Measurements from ENCODE around the gene IMP4. TPM values are rescaled to one million over a fixed set of nuclear protein-coding genes. Genes with fewer than 3 reads are reported as not detected.

Gene IMP4
- polyA plus RNA-seq, 4 donors = 52.7 to 77.7 (median 62.2) TPM

- FAIRE-seq (no peak), DNase-seq (no peak)
- Histone ChIP-seq H3K27me3 (ENCODE audit: control insufficient read depth in 3 of 3, insufficient read depth in 3 of 3, low read length in 3 of 3) (peaks cover 0 to 7% (median 2%) of the 10 kb centered on the region in 3 donors), H3K9me3 (ENCODE audit: control insufficient read depth in 2 of 2, insufficient read depth in 1 of 2, low read depth in 1 of 2, low read length in 1 of 2) (no peaks in the 10 kb centered on the region), H3K36me3 (ENCODE audit: control insufficient read depth in 3 of 3, insufficient read depth in 2 of 3, low read depth in 1 of 3, low read length in 3 of 3) (no peaks in the 10 kb centered on the region), H3K27ac (ENCODE audit: low read depth in 1 of 3, low read length in 2 of 3) (no peak overlapping the region), H3K4me3 (ENCODE audit: low read depth in 1 of 3, low read length in 3 of 3) (no peak overlapping the region), H3K4me1 (ENCODE audit: control insufficient read depth in 3 of 3, insufficient read depth in 2 of 3, low read depth in 1 of 3, low read length in 2 of 3) (no peaks in the 10 kb centered on the region)
Observed at GRCh38 chr2:130310881-130311280, 31.8 kb upstream of the IMP4 start.

GRCh38 chr2:130313812-130314334 lies 28.8 kb upstream of the IMP4 start:
- 73 to 85% (median 75%) methylated on average over 12 of the region's 12 CpGs for WGBS, 3 donors
- FAIRE-seq = no peak

DNA sequence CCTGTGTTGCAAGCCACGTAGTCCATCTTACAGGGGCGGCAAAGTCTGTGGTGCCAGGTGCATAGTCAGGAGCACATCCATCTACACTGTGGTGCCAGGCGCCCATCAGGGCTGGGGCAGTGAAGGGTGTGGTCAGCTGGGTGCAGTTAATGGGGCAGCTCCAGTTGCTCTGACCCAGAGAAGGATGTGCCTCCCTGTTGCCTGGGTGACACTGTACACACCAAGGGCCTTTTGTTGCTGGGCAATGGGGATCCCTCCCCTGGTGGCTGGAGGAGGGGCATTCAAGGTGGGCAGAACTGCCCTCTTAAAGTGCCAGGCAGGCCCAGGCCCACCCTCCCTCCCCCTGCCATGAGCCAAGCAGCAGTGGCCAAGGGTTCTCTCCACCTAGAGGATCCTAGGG lies 28.3 kb upstream of the IMP4 start:
- H3K9me3 ChIP-seq (ENCODE audit: control insufficient read depth in 2 of 2, insufficient read depth in 1 of 2, low read depth in 1 of 2, low read length in 1 of 2) = no peaks in the 10 kb centered on the region
- 74 to 86% (median 84%) methylated on average over 3 of the region's 3 CpGs for WGBS, 3 donors
- no peaks in the 10 kb centered on the region for H3K4me1 ChIP-seq (ENCODE audit: control insufficient read depth in 3 of 3, insufficient read depth in 2 of 3, low read depth in 1 of 3, low read length in 2 of 3)
- no peak overlapping the region for H3K27ac ChIP-seq (ENCODE audit: low read depth in 1 of 3, low read length in 2 of 3)
- FAIRE-seq (no peak), DNase-seq (no peak)
- no peaks in the 10 kb centered on the region for H3K36me3 ChIP-seq (ENCODE audit: control insufficient read depth in 3 of 3, insufficient read depth in 2 of 3, low read depth in 1 of 3, low read length in 3 of 3)
- H3K4me3 ChIP-seq (ENCODE audit: low read depth in 1 of 3, low read length in 3 of 3) = no peak overlapping the region
- peaks cover 0 to 4% (median 0%) of the 10 kb centered on the region in 3 donors for H3K27me3 ChIP-seq (ENCODE audit: control insufficient read depth in 3 of 3, insufficient read depth in 3 of 3, low read length in 3 of 3)

More at GRCh38 chr2:130313812-130314334, 28.8 kb upstream of the IMP4 start:
- no peaks in the 10 kb centered on the region for H3K9me3 ChIP-seq (ENCODE audit: control insufficient read depth in 2 of 2, insufficient read depth in 1 of 2, low read depth in 1 of 2, low read length in 1 of 2)
- no peaks in the 10 kb centered on the region for H3K4me1 ChIP-seq (ENCODE audit: control insufficient read depth in 3 of 3, insufficient read depth in 2 of 3, low read depth in 1 of 3, low read length in 2 of 3)
- H3K4me3 ChIP-seq (ENCODE audit: low read depth in 1 of 3, low read length in 3 of 3) = no peak overlapping the region
- no peak overlapping the region for H3K27ac ChIP-seq (ENCODE audit: low read depth in 1 of 3, low read length in 2 of 3)
- no peaks in the 10 kb centered on the region for H3K36me3 ChIP-seq (ENCODE audit: control insufficient read depth in 3 of 3, insufficient read depth in 2 of 3, low read depth in 1 of 3, low read length in 3 of 3)
- no peak for DNase-seq
- peaks cover 0 to 7% (median 0%) of the 10 kb centered on the region in 3 donors for H3K27me3 ChIP-seq (ENCODE audit: control insufficient read depth in 3 of 3, insufficient read depth in 3 of 3, low read length in 3 of 3)

DNA sequence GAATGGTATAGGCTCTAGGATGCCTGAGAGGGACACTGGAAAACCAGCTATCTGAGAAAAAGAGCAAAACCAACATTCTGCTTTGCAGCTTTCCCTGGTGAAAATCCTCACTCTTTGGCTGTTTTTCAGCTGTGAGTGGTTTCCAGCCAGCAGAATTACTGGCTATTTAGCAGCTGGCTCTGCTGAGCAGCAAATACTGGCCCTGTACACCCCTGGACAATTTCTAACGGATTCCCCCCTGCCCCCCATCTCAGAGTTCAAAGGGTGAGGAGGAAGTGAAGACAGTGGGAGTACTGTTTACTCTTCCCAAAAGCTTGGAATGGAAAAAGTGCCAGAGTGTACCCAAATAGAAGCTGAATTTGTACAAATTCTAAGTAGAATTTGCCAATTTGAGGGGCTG lies 26.1 kb upstream of the IMP4 start:
- no peaks in the 10 kb centered on the region for H3K9me3 ChIP-seq (ENCODE audit: control insufficient read depth in 2 of 2, insufficient read depth in 1 of 2, low read depth in 1 of 2, low read length in 1 of 2)
- H3K4me1 ChIP-seq (ENCODE audit: control insufficient read depth in 3 of 3, insufficient read depth in 2 of 3, low read depth in 1 of 3, low read length in 2 of 3) = no peaks in the 10 kb centered on the region
- no peak overlapping the region for H3K4me3 ChIP-seq (ENCODE audit: low read depth in 1 of 3, low read length in 3 of 3)
- WGBS, 3 donors = 0 to 4% (median 0%) methylated on average over 1 of the region's 1 CpG
- no peak for DNase-seq
- H3K27ac ChIP-seq (ENCODE audit: low read depth in 1 of 3, low read length in 2 of 3) = no peak overlapping the region
- no peak for FAIRE-seq
- no peaks in the 10 kb centered on the region for H3K36me3 ChIP-seq (ENCODE audit: control insufficient read depth in 3 of 3, insufficient read depth in 2 of 3, low read depth in 1 of 3, low read length in 3 of 3)
- H3K27me3 ChIP-seq (ENCODE audit: control insufficient read depth in 3 of 3, insufficient read depth in 3 of 3, low read length in 3 of 3) = no peaks in the 10 kb centered on the region

DNA sequence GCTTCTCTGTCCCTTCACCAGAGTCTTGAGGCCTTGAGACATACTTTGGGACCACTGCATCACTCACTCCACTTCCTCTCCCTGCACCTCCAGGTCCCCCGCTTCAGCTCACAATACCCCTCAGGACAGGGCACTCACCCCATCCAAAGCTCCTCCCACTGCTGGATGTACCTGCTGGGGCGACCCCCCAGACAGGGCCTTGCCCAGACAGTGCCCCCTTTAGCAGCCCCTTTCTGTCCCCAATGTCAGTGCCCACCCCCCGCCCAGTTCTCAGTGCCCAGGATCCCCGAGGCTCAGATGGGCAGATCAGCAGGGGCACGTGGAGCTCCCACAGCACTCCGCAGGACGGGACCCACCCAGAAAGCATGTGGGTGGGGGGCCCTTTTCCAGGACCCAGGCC lies 23.8 kb upstream of the IMP4 start:
- DNase-seq = no peak
- no peak overlapping the region for H3K27ac ChIP-seq (ENCODE audit: low read depth in 1 of 3, low read length in 2 of 3)
- 74 to 79% (median 75%) methylated on average over 6 to 7 of the region's 7 CpGs for WGBS, 3 donors
- no peaks in the 10 kb centered on the region for H3K36me3 ChIP-seq (ENCODE audit: control insufficient read depth in 3 of 3, insufficient read depth in 2 of 3, low read depth in 1 of 3, low read length in 3 of 3)
- FAIRE-seq = no peak
- H3K4me1 ChIP-seq (ENCODE audit: control insufficient read depth in 3 of 3, insufficient read depth in 2 of 3, low read depth in 1 of 3, low read length in 2 of 3) = no peaks in the 10 kb centered on the region
- H3K27me3 ChIP-seq (ENCODE audit: control insufficient read depth in 3 of 3, insufficient read depth in 3 of 3, low read length in 3 of 3) = no peaks in the 10 kb centered on the region
- no peaks in the 10 kb centered on the region for H3K9me3 ChIP-seq (ENCODE audit: control insufficient read depth in 2 of 2, insufficient read depth in 1 of 2, low read depth in 1 of 2, low read length in 1 of 2)
- no peak overlapping the region for H3K4me3 ChIP-seq (ENCODE audit: low read depth in 1 of 3, low read length in 3 of 3)

- H3K27me3 ChIP-seq (ENCODE audit: control insufficient read depth in 3 of 3, insufficient read depth in 3 of 3, low read length in 3 of 3) = no peaks in the 10 kb centered on the region
- no peaks in the 10 kb centered on the region for H3K9me3 ChIP-seq (ENCODE audit: control insufficient read depth in 2 of 2, insufficient read depth in 1 of 2, low read depth in 1 of 2, low read length in 1 of 2)
- H3K27ac ChIP-seq (ENCODE audit: low read depth in 1 of 3, low read length in 2 of 3) = no peak overlapping the region
- H3K4me3 ChIP-seq (ENCODE audit: low read depth in 1 of 3, low read length in 3 of 3) = no peak overlapping the region
- FAIRE-seq (no peak), DNase-seq (no peak)
- WGBS, 3 donors = 71 to 82% (median 78%) methylated on average over 3 of the region's 3 CpGs
- H3K4me1 ChIP-seq (ENCODE audit: control insufficient read depth in 3 of 3, insufficient read depth in 2 of 3, low read depth in 1 of 3, low read length in 2 of 3) = no peaks in the 10 kb centered on the region
- H3K36me3 ChIP-seq (ENCODE audit: control insufficient read depth in 3 of 3, insufficient read depth in 2 of 3, low read depth in 1 of 3, low read length in 3 of 3) = no peaks in the 10 kb centered on the region
Observed at GRCh38 chr2:130319536-130319935, 23.2 kb upstream of the IMP4 start.

DNA sequence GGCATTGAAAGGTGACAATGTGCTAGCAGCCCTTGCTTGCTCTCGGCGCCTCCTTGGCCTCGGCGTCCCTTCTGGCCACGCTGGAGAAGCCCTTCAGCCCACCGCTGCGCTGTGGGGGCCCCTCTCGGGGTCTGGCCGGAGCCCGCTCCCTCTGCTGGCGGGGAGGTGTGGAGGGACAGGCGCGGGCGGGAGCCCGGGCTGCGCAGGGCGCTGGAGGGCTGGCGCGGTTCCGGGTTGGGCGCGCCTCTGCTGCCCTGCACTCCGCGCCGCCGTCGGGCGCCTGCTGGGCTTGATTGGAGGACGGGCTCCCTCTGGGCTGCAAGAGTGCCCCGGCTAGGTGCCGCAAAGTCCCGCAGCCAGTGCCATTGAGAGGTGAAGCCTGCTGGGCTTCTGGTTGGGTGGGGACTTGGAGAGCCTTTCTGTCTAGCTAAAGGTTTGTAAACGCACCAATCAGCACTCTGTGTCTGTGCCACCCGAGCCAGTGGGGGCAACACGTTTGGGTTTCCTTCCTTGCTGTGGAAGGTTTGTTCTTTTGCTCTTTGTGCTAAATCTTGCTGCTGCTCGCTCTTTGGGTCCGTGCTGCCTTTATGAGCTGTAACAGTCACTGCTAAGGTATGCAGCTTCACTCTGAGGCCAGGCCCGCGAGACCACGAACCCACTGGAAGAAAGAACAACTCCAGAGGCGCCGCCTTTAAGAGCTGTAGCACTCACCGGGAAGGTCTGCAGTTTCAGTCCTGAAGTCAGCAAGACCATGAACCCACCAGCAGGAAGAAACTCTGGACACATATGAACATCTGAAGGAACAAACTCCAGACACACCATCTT lies 14.8 kb upstream of the IMP4 start:
- Histone ChIP-seq H3K9me3 (ENCODE audit: control insufficient read depth in 2 of 2, insufficient read depth in 1 of 2, low read depth in 1 of 2, low read length in 1 of 2) (no peaks in the 10 kb centered on the region), H3K36me3 (ENCODE audit: control insufficient read depth in 3 of 3, insufficient read depth in 2 of 3, low read depth in 1 of 3, low read length in 3 of 3) (no peaks in the 10 kb centered on the region), H3K27me3 (ENCODE audit: control insufficient read depth in 3 of 3, insufficient read depth in 3 of 3, low read length in 3 of 3) (peaks cover 0 to 22% (median 2%) of the 10 kb centered on the region in 3 donors), H3K4me3 (ENCODE audit: low read depth in 1 of 3, low read length in 3 of 3) (no peak overlapping the region), H3K27ac (ENCODE audit: low read depth in 1 of 3, low read length in 2 of 3) (no peak overlapping the region), H3K4me1 (ENCODE audit: control insufficient read depth in 3 of 3, insufficient read depth in 2 of 3, low read depth in 1 of 3, low read length in 2 of 3) (no peaks in the 10 kb centered on the region)
- no peak for DNase-seq
- no peak for FAIRE-seq
- 72 to 79% (median 77%) methylated on average over 32 to 43 of the region's 43 CpGs for WGBS, 3 donors

- no peak overlapping the region for H3K4me3 ChIP-seq (ENCODE audit: low read depth in 1 of 3, low read length in 3 of 3)
- no peak for FAIRE-seq
- H3K4me1 ChIP-seq (ENCODE audit: control insufficient read depth in 3 of 3, insufficient read depth in 2 of 3, low read depth in 1 of 3, low read length in 2 of 3) = no peaks in the 10 kb centered on the region
- 34 to 45% (median 38%) methylated on average over 2 of the region's 2 CpGs for WGBS, 3 donors
- H3K27ac ChIP-seq (ENCODE audit: low read depth in 1 of 3, low read length in 2 of 3) = no peak overlapping the region
- no peaks in the 10 kb centered on the region for H3K36me3 ChIP-seq (ENCODE audit: control insufficient read depth in 3 of 3, insufficient read depth in 2 of 3, low read depth in 1 of 3, low read length in 3 of 3)
- no peaks in the 10 kb centered on the region for H3K9me3 ChIP-seq (ENCODE audit: control insufficient read depth in 2 of 2, insufficient read depth in 1 of 2, low read depth in 1 of 2, low read length in 1 of 2)
- H3K27me3 ChIP-seq (ENCODE audit: control insufficient read depth in 3 of 3, insufficient read depth in 3 of 3, low read length in 3 of 3) = peaks cover 0 to 22% (median 2%) of the 10 kb centered on the region in 3 donors
- no peak for DNase-seq
Observed at GRCh38 chr2:130328710-130329109, 14.0 kb upstream of the IMP4 start.
